HG03159 (cell line): ENCODE data around the gene SENP3.
A peak's percentile ranks its signal among the peaks of the same experiment; 100 is the strongest.

Source experiments
- ATAC-seq: cut with Tn5 transposase; IDR thresholded peaks from one replicate; pipeline ENCODE4 v1.9.1; 2021; ENCODE audit warnings: mild to moderate bottlenecking, moderate library complexity; ENCODE audit not compliant: unreplicated experiment

Gene SENP3

GRCh38 chr17:7555320-7555948 lies 6.3 kb upstream of the SENP3 start:
- ATAC-seq = no peak

GRCh38 chr17:7556627-7557026 lies 5.1 kb upstream of the SENP3 start:
- ATAC-seq = no peak

- ATAC-seq = no peak
Observed at GRCh38 chr17:7557147-7557764, 4.5 kb upstream of the SENP3 start.

GRCh38 chr17:7557775-7558543 lies 3.8 kb upstream of the SENP3 start:
- no peak for ATAC-seq

- no peak for ATAC-seq
Observed at GRCh38 chr17:7558544-7559319, 3.0 kb upstream of the SENP3 start, which contains the start of gene TNFSF13. Gene TNFSF13 (plus strand): TSS chr17:7558750. CDS start chr17:7559040, 290 bp downstream.

- ATAC-seq = no peak
Observed at GRCh38 chr17:7559320-7560171, 2.2 kb upstream of the SENP3 start.

- no peak for ATAC-seq
Observed at GRCh38 chr17:7560172-7561027, 1.3 kb upstream of the SENP3 start.

GRCh38 chr17:7561028-7561575 lies 617 bp upstream of the SENP3 start:
- ATAC-seq = peak; percentile 30

GRCh38 chr17:7562208-7562605 lies 488 bp downstream of the SENP3 start:
- ATAC-seq = no peak

GRCh38 chr17:7563115-7563869 lies 1.6 kb downstream of the SENP3 start:
- no peak for ATAC-seq

- ATAC-seq = no peak
Observed at GRCh38 chr17:7569571-7569970, 7.9 kb downstream of the SENP3 start.

GRCh38 chr17:7570351-7570750 lies 8.6 kb downstream of the SENP3 start:
- ATAC-seq = no peak

GRCh38 chr17:7572338-7572587 lies 10.5 kb downstream of the SENP3 start:
- peak; percentile 90 for ATAC-seq

GRCh38 chr17:7572588-7573323 lies 11.0 kb downstream of the SENP3 start:
- ATAC-seq = peak; percentile 0

- no peak for ATAC-seq
Observed at GRCh38 chr17:7573324-7574080, 11.8 kb downstream of the SENP3 start.

GRCh38 chr17:7574176-7574953 lies 12.6 kb downstream of the SENP3 start:
- ATAC-seq = no peak
